HG02870 (cell line): ENCODE data around the gene PDRG1.

ENCODE experiments used
- ATAC-seq: cut with Tn5 transposase; IDR thresholded peaks from one replicate; pipeline ENCODE4 v1.9.1; 2021; ENCODE audit warnings: mild to moderate bottlenecking, moderate library complexity; ENCODE audit not compliant: unreplicated experiment

Gene PDRG1

DNA sequence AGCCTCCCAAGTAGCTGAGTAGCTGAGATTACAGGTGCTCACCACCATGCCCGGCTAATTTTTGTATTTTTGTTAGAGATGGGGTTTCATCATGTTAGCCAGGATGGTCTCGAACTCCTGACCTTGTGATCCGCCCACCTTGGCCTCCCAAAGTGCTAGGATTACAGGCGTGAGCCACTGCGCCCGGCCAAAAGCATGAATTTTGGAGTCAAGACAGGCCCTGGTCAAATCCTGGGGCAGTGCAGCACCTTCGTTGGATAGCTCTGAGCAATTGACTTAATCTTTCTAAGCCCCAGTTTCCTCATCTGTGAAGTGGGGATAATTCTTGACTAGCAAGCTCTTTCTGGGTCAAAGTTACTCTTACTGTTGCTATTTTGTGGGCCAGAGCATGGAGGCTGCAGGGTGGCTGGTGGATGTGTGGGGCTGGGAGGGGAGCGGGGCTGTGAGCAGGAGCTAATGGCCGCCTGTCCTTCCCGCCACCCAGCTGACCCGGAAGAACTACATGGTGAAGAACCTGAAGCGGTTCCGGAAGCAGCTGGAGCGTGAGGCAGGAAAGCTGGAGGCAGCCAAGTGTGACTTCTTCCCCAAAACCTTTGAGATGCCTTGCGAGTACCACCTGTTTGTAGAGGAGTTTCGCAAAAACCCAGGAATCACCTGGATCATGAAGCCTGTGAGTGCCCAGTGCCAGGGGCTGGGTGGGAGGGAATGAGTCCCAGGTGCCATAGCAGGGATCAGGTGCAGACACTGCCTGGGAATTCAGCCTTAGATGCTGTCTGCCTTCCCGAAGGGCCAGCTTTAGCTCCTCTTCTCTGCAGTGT is 42.4 kb downstream of the PDRG1 start:
- no peak for ATAC-seq

DNA sequence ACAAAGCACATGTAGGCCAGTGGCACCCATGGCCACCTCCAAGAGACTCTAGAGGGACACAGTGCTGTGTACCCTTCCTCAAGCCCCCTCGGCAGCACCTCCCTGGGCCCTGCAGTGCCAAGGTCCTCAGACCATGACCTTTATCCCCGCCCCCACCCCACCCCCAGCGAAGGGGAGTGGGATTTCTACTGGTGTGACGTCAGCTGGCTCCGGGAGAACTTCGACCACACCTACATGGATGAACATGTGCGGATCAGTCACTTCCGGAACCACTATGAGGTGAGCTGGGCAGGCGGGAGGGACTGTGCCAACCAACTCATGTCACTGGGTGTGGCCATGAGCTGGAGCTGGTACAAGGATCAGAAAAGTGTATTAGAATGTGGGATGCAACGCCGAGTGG is 43.4 kb downstream of the PDRG1 start:
- ATAC-seq: no peak

DNA sequence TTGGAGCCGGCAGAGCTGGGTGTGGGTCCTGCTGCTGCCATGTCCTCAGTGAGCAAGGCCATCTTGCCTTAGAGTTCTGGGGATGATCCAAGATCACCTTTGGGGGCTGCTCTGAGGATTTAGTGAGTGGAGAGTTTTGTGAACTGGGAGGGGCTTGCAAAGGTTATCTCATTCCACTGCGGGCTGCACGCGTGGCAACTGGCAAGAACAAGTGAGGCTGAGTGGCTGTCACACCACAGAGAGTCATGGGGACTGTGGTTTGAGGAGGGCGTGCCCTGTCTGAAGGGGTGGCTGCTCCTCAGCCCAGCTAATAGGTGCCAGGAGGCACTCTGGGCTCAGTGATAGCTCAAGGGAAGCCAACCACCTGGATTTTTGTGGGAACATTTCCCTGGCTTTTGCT is 43.8 kb downstream of the PDRG1 start:
- no peak for ATAC-seq

DNA sequence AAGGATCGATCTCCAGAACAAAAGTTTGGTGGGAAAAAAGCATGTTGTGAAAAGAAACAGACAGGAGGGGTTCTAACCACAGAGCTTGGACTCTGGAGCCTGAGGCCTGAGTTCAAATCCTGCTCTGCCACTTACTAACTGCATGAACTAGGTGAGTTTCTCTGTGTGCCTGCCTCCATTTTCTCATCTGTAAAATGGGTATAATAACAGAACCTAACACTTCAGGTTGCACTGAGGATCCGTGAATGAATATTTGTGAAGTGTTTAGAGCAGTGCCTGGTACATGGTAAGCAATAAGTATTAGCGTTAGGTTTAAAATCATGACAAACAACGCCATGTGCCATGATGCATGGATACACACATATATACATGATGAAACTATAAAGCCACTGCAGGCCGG is 44.8 kb downstream of the PDRG1 start:
- ATAC-seq: no peak

DNA sequence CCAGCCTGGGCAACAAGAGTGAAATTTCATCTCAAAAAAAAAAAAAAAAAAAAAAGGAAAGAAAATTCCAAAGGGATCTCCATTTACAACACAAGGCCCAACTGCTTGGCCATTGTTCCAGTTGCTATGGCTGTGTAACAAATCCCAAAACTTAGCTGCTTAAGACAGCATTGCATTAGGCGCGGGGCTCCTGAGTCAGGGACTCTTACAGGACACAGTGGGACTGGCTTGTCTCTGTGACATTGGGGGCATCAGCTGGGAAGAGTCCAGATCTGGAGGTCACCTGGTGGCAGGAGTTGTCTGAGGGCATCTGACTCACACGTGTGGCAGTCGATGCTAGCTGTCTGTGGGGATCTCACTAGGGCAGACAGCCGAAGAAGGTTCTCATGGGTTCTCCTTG is 45.8 kb downstream of the PDRG1 start:
- ATAC-seq: no peak

DNA sequence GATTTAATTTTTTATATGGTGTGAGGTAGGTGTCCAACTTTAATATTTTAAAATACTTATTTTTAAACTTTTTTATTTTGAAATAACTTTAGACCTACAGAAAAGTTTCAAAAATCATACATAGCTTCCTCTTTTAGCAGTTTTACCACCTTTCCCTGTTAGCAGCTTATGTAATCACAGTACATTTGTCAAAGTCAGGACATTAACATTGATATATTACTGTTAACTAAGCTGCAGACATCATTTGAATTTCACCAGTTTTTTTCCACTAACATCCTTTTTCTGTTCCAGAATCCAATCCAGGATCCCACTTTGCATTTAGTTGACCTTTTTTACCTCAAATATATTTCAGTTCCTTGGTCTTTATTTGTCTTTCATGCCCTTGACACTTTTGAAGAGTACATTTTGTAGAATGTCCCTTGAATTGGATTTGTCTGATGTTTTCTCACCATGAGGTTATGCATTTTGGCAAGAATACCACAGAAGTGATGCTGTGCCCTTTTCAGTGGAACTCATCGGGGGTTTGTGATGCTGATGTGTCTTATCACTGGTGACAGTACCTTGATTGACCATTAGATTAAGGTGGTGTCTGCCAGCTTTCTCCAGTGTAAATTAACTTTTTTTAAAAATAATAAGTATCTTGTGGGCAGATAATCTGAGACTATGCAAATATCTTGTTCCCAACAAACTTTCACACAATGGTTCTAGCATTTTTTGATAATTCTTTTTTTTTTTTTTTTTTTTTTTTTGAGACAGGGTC is 48.0 kb downstream of the PDRG1 start:
- no peak for ATAC-seq

DNA sequence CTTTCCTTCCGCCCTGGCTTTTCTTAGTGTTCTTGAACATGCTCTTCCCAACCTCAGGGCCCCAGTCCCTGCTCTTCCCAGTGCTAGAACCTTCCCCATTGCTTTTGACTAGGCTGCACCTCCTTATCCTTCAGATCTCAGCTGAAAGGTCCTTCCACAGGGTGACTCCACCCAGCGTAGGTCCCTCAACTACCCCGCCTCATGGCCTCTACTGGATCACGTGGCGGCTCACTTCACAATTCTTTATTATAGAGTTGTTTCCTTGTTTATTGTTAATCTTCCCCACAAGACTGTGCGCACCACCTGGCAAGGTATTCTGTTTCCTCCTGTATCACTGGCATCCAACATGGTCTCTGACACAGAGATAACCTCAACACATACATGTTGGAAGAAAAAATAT is 50.2 kb downstream of the PDRG1 start:
- ATAC-seq: no peak

DNA sequence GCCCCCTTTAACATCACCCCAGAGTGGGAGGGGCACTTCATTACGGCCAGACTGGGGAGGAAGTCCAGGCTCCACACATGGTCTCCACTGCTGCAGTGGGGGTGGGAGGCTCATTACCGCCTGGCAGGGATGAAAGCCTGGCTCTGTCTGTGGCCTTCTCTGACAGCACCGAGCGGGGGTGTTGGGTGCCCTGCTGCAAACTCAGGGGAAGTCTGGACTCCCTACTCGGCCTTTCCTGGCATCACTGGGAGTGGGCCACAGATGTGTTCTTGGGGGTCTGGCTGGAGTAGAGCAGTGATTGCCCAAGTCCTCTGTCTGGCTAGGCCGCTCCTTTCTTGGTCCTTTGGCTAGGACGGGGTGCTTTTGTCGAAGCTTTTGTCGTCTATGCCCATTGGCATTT is 54.3 kb downstream of the PDRG1 start:
- no peak for ATAC-seq

DNA sequence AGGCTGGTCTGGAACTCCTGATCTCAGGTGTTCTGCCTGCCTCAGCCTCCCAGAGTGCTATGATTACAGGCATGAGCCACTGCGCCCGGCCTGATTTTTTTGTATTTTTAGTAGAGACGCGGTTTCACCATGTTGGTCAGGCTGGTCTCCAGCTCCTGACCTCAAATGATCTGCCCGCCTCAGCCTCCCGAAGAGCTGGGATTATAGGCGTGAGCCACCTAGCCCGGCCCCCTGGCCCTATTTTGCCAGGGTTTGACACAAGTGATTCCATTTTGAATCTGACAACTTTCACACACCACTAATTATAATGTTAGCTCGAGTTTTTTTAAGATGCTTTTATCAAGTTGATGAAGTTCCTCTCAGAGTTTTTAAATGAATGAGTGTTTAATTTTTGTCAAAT is 55.8 kb downstream of the PDRG1 start:
- ATAC-seq: no peak

DNA sequence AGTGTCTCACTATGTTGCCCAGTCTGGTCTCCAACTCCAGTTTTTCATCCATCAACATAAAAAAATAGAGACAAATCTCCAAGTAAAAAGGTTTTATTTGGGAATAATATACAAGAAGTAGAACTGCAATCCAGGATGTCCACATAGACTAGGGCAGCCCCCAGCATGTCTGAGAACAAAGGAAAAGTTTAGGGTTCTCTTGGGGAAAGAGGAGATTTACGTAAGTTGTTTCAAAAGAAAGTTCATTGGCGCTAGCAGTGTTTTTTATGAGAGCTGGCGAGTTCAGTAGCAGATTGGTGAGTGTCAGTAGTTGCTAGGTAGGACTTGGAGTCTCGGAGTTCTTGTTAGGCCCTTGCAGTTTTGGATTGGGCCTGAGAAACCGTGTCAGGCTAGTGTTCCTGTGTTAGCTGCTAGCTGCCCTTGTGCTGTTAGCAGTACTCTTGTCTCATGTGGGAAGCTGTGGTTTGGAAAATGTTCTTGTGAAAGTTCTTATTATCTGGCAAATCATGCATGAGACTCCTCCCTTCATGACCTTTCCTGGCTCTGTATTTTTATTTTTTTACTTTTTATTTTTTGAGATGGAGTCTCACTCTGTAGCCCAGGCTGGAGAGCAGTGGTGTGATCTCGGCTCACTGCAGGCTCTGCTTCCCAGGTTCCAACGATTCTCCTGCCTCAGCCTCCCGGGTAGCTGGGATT is 56.7 kb downstream of the PDRG1 start:
- ATAC-seq: peak; percentile 99
